Sigmoid colon (tissue), 4 donors: ENCODE measurements around the gene PLEKHG5.

ENCODE experiments used
- CTCF ChIP-seq, 4 experiments: fragments of 450-650 bp in 3 of 4; fragments of 200-600 bp in 1 of 4; IDR thresholded peaks; one replicate each; pipeline ENCODE4 v1.5.1; 2016 to 2019; ENCODE audit warnings: antibody characterized with exemption in 4 of 4, mild to moderate bottlenecking in 3 of 4, moderate library complexity in 2 of 4
- EP300 ChIP-seq, 4 donors: sonication (generic); formaldehyde crosslinking; IDR thresholded peaks; one replicate each; pipeline ENCODE4 v1.6.1; 2017; ENCODE audit warnings: antibody characterized with exemption in 4 of 4
- POLR2A ChIP-seq, 2 donors: fragments of 450-650 bp; IDR thresholded peaks; one replicate each; pipeline ENCODE4 v1.6.1; 2016; ENCODE audit warnings: antibody characterized with exemption in 2 of 2, mild to moderate bottlenecking in 2 of 2, moderate library complexity in 2 of 2
- POLR2AphosphoS5 ChIP-seq, 4 donors: sonication (generic); formaldehyde crosslinking; IDR thresholded peaks; one replicate each; pipeline ENCODE4 v1.6.1; 2017; ENCODE audit warnings: antibody characterized with exemption in 4 of 4

DNA sequence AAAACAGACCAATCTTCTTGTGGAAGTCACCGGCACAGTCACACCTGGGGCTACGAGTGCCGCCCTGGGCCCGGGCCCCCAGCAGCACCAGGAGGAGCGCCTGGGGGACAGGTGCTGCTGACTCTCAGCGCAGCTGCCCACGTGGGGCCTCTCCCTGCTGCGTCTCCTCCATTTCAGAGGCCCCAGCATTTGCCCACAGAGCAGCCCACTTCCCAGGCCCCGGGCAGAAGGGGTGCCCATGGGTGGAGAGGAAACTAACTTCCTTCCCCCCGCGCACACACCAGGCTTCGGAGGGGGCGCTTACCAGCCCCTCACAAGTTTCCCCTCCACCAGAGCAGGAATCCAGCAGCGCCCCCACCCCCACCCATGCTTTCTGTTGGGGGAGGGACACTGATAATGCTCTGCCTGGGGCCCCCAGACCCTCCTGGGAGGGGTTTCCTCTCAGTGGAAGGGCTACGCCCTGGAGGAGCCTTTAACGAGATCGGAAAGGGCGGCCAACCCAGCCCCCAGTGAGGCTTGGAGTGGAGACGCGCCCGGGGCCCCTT lies 25.9 kb downstream of the PLEKHG5 start:
- TF ChIP-seq POLR2AphosphoS5 (IDR thresholded peaks at IDR 0.05) = no peak
- no peak for TF ChIP-seq CTCF (IDR thresholded peaks at IDR 0.05)
- TF ChIP-seq POLR2A (IDR thresholded peaks at IDR 0.05) = no peak
- no peak for TF ChIP-seq EP300 (IDR thresholded peaks at IDR 0.05)
